Lung (tissue), 12 donors: Measurements from ENCODE around the gene ATAD3A. TPM values are rescaled to one million over a fixed set of nuclear protein-coding genes. Genes with fewer than 3 reads are reported as not detected.
"Not testable (repeated sequence)": the region's sequence is repeated elsewhere in the genome, so short reads cannot be mapped to it uniquely, and the experiment has no call there.

Experiments
- ATAC-seq: fragments of 200-7000 bp; cut with Tn5 transposase; one replicate; pipeline ENCODE4 v1.9.1; 2020; ENCODE audit warnings: moderate number of reproducible peaks; ENCODE audit not compliant: insufficient read depth, low FRiP score
- DNase-seq, 3 donors: peaks; one replicate each; pipeline ENCODE4 v3.0.0-alpha.2; 2013 to 2017
- H3K27ac ChIP-seq, 2 donors: one replicate each; pipeline ENCODE4 v1.5.1; 2013; ENCODE audit warnings: mild to moderate bottlenecking in 2 of 2, moderate library complexity in 2 of 2, control low read depth in 1 of 2, inconsistent platforms in 1 of 2, low read depth in 1 of 2, low read length in 1 of 2
- H3K27me3 ChIP-seq, 3 donors: one replicate each; pipeline ENCODE4 v1.5.1; 2013; ENCODE audit warnings: low read length in 2 of 3; ENCODE audit not compliant: control insufficient read depth in 3 of 3, insufficient read depth in 3 of 3
- H3K36me3 ChIP-seq, 4 donors: one replicate each; pipeline ENCODE4 v1.5.1; 2013; ENCODE audit warnings: low read length in 4 of 4, mild to moderate bottlenecking in 1 of 4, moderate library complexity in 1 of 4; ENCODE audit not compliant: control insufficient read depth in 4 of 4, insufficient read depth in 4 of 4
- H3K4me1 ChIP-seq, 5 donors: one replicate each; pipeline ENCODE4 v1.5.1; 2013; ENCODE audit warnings: low read length in 5 of 5, mild to moderate bottlenecking in 2 of 5, moderate library complexity in 1 of 5; ENCODE audit not compliant: control insufficient read depth in 5 of 5, insufficient read depth in 5 of 5
- H3K4me3 ChIP-seq: one replicate; pipeline ENCODE4 v1.5.1; 2013; ENCODE audit warnings: mild to moderate bottlenecking, control low read depth, moderate library complexity
- H3K9ac ChIP-seq, 2 donors: one replicate each; pipeline ENCODE4 v1.5.1; 2013; ENCODE audit warnings: low read length in 2 of 2, control low read depth in 1 of 2; ENCODE audit not compliant: insufficient read depth in 1 of 2
- H3K9me3 ChIP-seq, 4 donors: one replicate each; pipeline ENCODE4 v1.5.1; 2013; ENCODE audit warnings: low read length in 3 of 4, mild to moderate bottlenecking in 1 of 4, moderate library complexity in 1 of 4; ENCODE audit not compliant: control insufficient read depth in 4 of 4, insufficient read depth in 3 of 4
- WGBS, 2 donors: extraction: QIAGEN DNeasy Blood & Tissue Kit; methylation state at CpG; one replicate each; pipeline ENCODE4 v1.1.7; 2013; 5-methylcytosine and 5-hydroxymethylcytosine counted together
- polyA plus RNA-seq, 2 donors: library from polyadenylated mRNA; stranded (reverse); fragments of 200-250 nt; gene quantifications; one replicate each; pipeline ENCODE4 v1.2.1, GENCODE V29; 2013
- total RNA-seq, 2 donors: library from RNA; depleted of rRNA in 1 of 2; stranded (reverse); fragments of >200 nt in 1 of 2; gene quantifications; one replicate each; pipeline ENCODE4 v1.2.1, GENCODE V29; 2014 to 2021
- TF ChIP-seq, protein P1 (sequence below): IDR thresholded peaks from 2 replicates; pipeline ENCODE4 v1.5.1; 2012; ENCODE audit warnings: mild to moderate bottlenecking; ENCODE audit errors: control extremely low read depth, extremely low read depth
- donor health status: control.
- donor health status: control.
- donor health status: Bipolar disorder and iron deficiency.
- donor health status: healthy.
- donor health status: DM: yes; HTN: yes; CAD: no.

The ATAD3A gene
- total and polyA plus RNA-seq, 4 donors, result 8.1 to 31.3 (median 28.3) TPM

DNA sequence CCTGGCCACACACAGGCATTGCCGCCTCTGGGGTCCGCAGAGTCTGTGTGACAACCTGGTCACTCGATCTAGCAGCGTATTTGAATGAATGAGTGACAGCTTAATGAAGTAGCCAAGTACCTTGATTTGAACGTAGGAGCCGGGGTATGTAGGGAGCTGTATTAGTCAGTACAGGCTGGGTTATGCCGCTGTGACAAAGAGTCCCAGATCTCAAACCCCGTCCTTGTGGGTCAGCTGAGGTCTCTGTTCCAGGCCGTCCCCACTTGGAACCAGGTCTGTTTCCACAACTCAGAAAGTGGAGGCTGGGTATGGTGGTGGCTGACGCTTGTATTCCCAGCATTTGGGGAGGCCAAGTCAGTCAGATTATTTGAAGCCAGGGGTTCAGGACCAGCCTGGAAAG is 20.4 kb upstream of the ATAD3A start:
- Histone ChIP-seq H3K9me3 (peaks cover 0 to 8% (median 2%) of the 10 kb centered on the region in 4 donors), H3K9ac (no peak overlapping the region), H3K36me3 (peaks cover 12 to 58% (median 29%) of the 10 kb centered on the region in 4 donors), H3K27ac (no peak overlapping the region), H3K27me3 (no peaks in the 10 kb centered on the region), H3K4me1 (no peaks in the 10 kb centered on the region), H3K4me3 (no peak overlapping the region)
- WGBS, 2 donors, result 97% methylated on average over 10 of the region's 10 CpGs
- ATAC-seq (no peak), DNase-seq (no peak)
- TF ChIP-seq, protein P1, sequence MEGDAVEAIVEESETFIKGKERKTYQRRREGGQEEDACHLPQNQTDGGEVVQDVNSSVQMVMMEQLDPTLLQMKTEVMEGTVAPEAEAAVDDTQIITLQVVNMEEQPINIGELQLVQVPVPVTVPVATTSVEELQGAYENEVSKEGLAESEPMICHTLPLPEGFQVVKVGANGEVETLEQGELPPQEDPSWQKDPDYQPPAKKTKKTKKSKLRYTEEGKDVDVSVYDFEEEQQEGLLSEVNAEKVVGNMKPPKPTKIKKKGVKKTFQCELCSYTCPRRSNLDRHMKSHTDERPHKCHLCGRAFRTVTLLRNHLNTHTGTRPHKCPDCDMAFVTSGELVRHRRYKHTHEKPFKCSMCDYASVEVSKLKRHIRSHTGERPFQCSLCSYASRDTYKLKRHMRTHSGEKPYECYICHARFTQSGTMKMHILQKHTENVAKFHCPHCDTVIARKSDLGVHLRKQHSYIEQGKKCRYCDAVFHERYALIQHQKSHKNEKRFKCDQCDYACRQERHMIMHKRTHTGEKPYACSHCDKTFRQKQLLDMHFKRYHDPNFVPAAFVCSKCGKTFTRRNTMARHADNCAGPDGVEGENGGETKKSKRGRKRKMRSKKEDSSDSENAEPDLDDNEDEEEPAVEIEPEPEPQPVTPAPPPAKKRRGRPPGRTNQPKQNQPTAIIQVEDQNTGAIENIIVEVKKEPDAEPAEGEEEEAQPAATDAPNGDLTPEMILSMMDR, result no peak

DNA sequence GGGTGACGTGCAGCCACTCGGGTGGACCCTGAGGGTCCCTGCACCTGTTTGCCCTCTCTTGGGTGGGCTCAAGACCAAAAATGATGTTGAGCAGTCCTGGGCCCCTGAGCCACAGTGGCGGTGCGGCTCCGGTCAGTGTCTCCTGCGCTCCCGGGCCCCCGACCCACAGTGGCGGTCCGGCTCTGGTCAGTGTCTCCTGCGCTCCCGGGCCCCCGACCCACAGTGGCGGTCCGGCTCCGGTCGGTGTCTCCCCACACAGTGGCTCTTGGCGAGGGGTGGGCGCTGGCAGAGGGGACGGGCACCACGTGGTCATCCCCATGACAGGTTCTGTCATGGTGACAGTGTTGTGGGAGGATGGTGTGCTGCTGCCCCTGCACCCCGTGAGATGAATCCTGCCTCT is 17.7 kb upstream of the ATAD3A start:
- H3K36me3 ChIP-seq, result peaks cover 12 to 40% (median 23%) of the 10 kb centered on the region in 4 donors
- 97 to 98% methylated on average over 20 to 22 of the region's 22 CpGs for WGBS, 2 donors
- ATAC-seq, H3K4me1 ChIP-seq, H3K27me3 ChIP-seq, H3K27ac ChIP-seq, H3K9me3 ChIP-seq, DNase-seq, H3K4me3 ChIP-seq, H3K9ac ChIP-seq: not testable (repeated sequence)

DNA sequence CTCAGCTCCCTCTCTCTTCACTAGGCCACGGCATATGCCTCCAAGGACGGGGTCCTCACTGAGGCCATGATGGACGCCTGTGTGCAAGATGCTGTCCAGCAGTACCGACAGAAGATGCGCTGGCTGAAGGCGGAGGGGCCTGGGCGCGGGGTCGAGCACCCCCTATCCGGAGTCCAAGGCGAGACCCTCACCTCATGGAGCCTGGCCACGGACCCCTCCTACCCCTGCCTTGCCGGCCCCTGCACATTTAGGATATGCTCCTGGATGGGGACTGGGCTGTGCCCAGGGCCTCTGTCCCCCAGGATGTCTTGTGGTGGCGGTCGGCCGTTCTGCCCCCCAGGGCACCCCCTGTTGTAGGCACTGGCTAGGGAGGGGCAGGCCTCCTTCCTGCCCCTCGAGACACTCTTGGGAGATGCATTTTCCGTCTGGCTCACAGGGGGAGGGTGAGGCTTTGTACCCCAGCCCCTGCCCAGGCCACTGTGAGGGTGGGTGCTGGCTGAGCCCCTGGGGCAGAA is 16.4 kb upstream of the ATAD3A start:
- not testable (repeated sequence) for DNase-seq, H3K27ac ChIP-seq, H3K9ac ChIP-seq, H3K4me1 ChIP-seq, H3K4me3 ChIP-seq, H3K27me3 ChIP-seq, ATAC-seq, H3K9me3 ChIP-seq
- WGBS, 2 donors, result 91 to 94% methylated on average over 18 of the region's 18 CpGs
- peaks cover 12 to 30% (median 20%) of the 10 kb centered on the region in 4 donors for H3K36me3 ChIP-seq

DNA sequence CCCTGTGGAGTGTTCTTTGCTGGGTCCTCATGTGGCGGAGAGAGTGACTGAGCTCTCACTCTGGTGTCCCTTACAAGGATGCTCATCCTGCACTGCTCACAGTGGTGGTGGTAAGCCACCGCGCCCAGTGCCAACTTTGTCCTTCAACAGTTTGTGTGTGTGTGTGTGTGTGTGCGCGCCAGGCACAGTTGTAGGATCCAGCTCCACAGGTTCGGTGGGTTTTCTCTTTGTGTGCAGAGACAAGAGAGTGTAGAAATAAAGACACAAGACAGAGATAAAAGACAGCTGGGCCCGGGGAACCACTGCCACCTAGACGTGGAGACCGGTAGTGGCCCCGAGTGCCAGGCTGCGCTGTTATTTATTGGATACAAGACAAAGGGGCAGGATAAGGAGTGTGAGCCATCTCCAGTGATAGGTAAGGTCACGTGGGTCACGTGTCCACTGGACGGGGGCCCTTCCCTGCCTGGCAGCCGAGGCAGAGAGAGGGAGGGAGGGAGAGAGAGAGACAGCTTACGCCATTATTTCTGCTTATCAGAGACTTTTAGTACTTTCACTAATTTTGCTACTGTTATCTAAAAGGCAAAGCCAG is 7.1 kb upstream of the ATAD3A start:
- ATAC-seq, H3K9ac ChIP-seq, H3K9me3 ChIP-seq, H3K27me3 ChIP-seq, H3K4me1 ChIP-seq, H3K36me3 ChIP-seq, H3K4me3 ChIP-seq: not testable (repeated sequence)
- DNase-seq, result peak; percentile 65 to 68 (median 67)
- TF ChIP-seq, protein P1, result peak; percentile 17
- H3K27ac ChIP-seq, result peak overlapping the region; percentile 42 to 80
- 34 to 38% methylated on average over 16 of the region's 16 CpGs for WGBS, 2 donors

DNA sequence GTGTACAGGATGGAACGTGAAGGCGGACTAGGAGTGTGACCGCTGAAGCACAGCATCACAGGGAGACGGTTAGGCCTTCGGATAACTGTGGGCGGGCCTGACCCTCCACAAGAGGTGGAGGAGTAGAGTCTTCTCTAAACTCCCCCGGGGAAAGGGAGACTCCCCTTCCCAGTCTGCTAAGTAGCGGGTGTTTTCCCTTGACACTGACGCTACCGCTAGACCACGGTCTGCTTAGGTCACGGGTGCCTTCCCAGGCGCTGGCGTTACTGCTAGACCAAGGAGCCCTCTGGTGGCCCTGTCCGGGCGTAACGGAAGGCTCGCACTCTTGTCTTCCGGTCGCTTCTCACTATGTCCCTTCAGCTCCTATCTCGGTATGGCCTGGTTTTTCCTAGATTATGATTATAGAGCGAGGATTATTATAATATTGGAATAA is 6.6 kb upstream of the ATAD3A start:
- not testable (repeated sequence) for H3K4me1 ChIP-seq, H3K36me3 ChIP-seq, H3K9ac ChIP-seq, H3K9me3 ChIP-seq, H3K4me3 ChIP-seq, H3K27me3 ChIP-seq
- ATAC-seq (peak; percentile 27), DNase-seq (peak in 1 of 3 donors; percentile 41)
- WGBS, 2 donors, result 16 to 19% methylated on average over 12 to 16 of the region's 22 CpGs
- peak overlapping the region; percentile 42 to 80 for H3K27ac ChIP-seq

DNA sequence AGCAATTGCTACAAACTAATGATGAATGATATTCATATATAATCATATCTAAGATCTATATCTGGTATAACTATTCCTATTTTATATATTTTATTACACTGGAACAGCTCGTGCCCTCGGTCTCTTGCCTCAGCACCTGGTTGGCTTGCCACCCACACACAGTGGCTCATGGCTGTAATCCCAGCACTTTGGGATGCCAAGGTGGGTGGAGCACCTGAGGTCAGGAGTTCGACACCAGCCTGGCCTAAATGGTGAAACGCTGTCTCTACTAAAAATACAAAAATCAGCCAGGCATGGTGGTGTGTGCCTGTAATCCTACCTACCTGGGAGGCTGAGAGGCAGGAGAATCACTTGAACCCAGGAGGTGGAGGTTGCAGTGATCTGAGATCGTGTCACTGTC is 6.2 kb upstream of the ATAD3A start:
- 77 to 89% methylated on average over 5 of the region's 5 CpGs for WGBS, 2 donors
- H3K4me1 ChIP-seq, ATAC-seq, H3K4me3 ChIP-seq, H3K27me3 ChIP-seq, H3K9ac ChIP-seq, DNase-seq, H3K9me3 ChIP-seq, H3K36me3 ChIP-seq: not testable (repeated sequence)
- peak overlapping the region; percentile 25 to 74 for H3K27ac ChIP-seq
